ENCODE measurements around the gene TMEM179B. TPM values are rescaled to one million over a fixed set of nuclear protein-coding genes. Genes with fewer than 3 reads are reported as not detected.

TMEM179B gene
- total RNA-seq, 1 donor from 2014 or later = 20.5 TPM

DNA sequence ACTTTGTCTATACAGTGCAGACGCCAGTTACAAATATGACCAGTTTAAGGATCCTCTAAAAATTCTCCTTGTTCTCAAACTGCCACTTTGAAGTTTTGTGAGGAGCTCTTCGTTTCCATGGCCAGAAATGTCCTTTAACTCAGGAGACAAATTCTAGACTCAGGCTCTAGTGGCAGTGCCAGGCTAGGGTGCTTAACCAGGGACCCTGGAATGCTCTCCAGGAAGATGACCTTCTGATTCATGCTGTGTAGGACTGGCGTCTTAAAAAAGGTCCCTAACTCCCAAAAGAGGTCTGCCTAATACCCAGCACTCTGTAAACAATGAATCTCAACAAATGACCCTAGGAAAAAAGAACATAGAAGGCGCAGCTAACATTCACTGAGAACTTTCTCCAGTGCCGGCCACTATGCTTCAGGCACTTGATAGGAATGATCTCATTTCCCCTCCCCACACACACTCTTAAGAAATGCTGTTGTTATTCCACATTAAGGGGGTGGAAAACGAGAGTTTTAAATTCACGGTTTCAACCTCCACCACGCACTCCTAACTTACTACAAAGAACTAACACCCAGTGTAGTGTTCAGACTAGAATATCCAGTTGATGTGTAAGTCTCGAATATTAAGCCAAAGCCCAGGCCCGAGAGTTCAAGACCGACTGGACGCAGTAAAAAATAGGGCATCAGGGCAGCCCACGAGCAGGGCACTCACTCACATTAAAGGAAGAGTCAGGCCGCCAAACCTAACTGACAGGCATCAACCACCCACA is 17.3 kb downstream of the TMEM179B start:
- peaks cover 42% of the 10 kb centered on the region for H3K4me1 ChIP-seq
- intact Hi-C loops (cut with micrococcal nuclease) = no loop called here
- TF ChIP-seq, protein P1, sequence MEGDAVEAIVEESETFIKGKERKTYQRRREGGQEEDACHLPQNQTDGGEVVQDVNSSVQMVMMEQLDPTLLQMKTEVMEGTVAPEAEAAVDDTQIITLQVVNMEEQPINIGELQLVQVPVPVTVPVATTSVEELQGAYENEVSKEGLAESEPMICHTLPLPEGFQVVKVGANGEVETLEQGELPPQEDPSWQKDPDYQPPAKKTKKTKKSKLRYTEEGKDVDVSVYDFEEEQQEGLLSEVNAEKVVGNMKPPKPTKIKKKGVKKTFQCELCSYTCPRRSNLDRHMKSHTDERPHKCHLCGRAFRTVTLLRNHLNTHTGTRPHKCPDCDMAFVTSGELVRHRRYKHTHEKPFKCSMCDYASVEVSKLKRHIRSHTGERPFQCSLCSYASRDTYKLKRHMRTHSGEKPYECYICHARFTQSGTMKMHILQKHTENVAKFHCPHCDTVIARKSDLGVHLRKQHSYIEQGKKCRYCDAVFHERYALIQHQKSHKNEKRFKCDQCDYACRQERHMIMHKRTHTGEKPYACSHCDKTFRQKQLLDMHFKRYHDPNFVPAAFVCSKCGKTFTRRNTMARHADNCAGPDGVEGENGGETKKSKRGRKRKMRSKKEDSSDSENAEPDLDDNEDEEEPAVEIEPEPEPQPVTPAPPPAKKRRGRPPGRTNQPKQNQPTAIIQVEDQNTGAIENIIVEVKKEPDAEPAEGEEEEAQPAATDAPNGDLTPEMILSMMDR (IDR thresholded peaks at IDR 0.05; ENCODE audit: borderline replicate concordance) = no peak
- H3K27ac ChIP-seq (replicated peaks) = peak overlapping the region; percentile 91
- H3K4me3 ChIP-seq = peak overlapping the region; percentile 83
- H3K27me3 ChIP-seq (ENCODE audit: low read depth) = no peaks in the 10 kb centered on the region
- DNase-seq = no peak
- H3K9me3 ChIP-seq (replicated peaks) = no peaks in the 10 kb centered on the region
- peaks cover 48% of the 10 kb centered on the region for H3K36me3 ChIP-seq

DNA sequence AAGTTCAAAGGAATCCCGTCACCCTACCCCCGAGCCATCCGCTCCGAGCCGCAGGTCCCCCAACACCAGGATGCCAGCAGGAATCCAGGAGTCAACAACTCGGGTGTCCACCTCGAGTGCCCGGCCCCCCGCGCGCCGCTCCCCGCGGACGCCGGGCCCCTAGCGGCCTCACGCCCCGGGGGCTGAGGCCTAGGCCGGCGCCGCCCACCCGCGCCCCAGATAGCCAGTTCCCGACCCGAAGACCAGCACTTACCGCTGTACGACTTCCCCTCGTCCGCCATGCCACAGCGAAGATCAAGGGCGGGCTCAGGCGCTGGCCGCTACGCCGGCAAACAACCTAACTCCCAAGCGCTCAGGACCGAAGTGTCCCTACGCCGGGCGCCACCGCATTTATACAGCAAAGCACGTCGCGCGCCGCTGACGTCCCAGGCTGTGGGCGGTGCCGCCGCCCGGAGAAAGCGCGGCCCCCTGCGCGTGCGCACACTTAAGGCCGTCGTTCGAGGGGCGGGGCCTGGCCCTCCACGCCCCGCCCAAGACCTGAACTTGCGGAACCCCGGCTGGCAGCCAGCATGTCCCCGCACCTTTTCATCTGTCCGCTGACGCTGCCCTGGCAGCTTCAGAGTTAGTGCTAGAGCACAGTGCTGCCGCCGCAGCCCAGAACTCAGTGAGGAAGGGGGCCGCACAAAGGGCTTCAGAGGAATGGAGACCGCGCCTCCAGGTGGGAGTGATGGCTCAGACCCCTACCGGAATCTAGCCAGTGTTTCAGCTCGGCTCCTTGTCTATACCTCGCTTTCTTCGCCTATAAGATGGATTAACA is 18.1 kb downstream of the TMEM179B start, which contains the start of gene NXF1:
Gene NXF1, minus strand, starts transcription at position 365 of the 817 bp plus-strand sequence. Its CDS starts 84 bp downstream, at position 281.
- TF ChIP-seq, protein P1 (IDR thresholded peaks at IDR 0.05; ENCODE audit: borderline replicate concordance) = peak; percentile 31
- no peaks in the 10 kb centered on the region for H3K27me3 ChIP-seq (ENCODE audit: low read depth)
- H3K9me3 ChIP-seq (replicated peaks) = no peaks in the 10 kb centered on the region
- peak within 1 kb of the TSS; percentile 83 for H3K4me3 ChIP-seq
- peaks cover 40% of the 10 kb centered on the region for H3K36me3 ChIP-seq
- DNase-seq = peak; percentile 95
- H3K27ac ChIP-seq (replicated peaks) = peak within 1 kb of the TSS; percentile 91
- peaks cover 42% of the 10 kb centered on the region for H3K4me1 ChIP-seq
- intact Hi-C loops (cut with micrococcal nuclease) = no loop called here

DNA sequence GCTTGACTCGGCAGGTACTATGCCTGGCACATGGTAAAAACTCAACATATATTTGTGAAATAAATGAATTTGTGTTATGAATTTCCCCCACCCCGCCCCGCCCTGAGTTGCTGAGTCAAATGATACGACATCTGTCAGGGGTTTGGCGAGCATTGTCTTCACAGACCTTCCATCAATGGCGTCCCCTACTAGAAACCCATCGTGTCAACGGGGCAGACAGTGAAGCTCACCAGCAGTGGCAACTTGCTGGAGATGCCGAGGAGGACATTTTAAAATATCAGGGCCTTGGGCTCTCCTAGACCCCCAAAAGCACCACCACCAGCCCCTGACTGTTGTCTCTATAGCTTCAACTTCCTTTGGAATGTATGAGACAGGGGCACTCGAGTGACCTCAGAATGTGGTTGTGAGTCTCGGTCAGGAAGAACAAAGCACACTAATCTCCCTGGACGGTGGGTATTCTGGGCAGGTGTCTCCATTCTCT is 18.8 kb downstream of the TMEM179B start:
- no peaks in the 10 kb centered on the region for H3K27me3 ChIP-seq (ENCODE audit: low read depth)
- peak overlapping the region; percentile 91 for H3K27ac ChIP-seq (replicated peaks)
- TF ChIP-seq, protein P1 (IDR thresholded peaks at IDR 0.05; ENCODE audit: borderline replicate concordance) = no peak
- DNase-seq = no peak
- H3K9me3 ChIP-seq (replicated peaks) = no peaks in the 10 kb centered on the region
- peak overlapping the region; percentile 83 for H3K4me3 ChIP-seq
- peaks cover 42% of the 10 kb centered on the region for H3K4me1 ChIP-seq
- peaks cover 33% of the 10 kb centered on the region for H3K36me3 ChIP-seq
- intact Hi-C loops (cut with micrococcal nuclease) = no loop called here

DNA sequence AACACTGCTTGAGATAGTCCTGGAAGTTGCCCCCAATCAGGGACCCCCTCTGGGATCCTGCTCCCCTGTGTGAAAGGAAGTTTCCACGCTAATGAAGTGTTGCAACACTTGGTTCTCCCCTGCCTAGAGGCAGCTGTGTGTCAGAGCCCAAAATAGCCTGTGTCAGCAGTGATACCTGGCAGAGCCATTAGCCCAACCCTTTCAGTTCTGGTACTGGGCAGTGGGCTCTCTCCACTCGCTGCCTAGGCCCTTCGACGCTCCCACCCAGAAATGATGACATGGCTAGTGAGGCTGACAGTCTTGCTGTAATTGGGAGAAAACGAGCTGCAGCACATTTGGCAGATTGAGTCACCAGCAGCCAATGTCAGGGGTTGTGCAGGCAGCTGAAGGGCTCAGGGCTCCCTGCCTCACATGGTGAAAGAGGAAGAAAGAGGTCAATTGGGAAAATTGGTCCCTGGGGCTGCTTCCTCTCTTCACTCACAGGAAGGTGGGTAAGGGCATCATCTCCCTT is 19.5 kb downstream of the TMEM179B start:
- Histone ChIP-seq H3K4me1 (peaks cover 42% of the 10 kb centered on the region), H3K27ac (replicated peaks) (peak overlapping the region; percentile 91), H3K9me3 (replicated peaks) (no peaks in the 10 kb centered on the region), H3K36me3 (peaks cover 27% of the 10 kb centered on the region), H3K27me3 (ENCODE audit: low read depth) (no peaks in the 10 kb centered on the region), H3K4me3 (peak overlapping the region; percentile 83)
- no peak for DNase-seq
- TF ChIP-seq, protein P1 (IDR thresholded peaks at IDR 0.05; ENCODE audit: borderline replicate concordance) = no peak
- intact Hi-C loops (cut with micrococcal nuclease) = no loop called here

DNA sequence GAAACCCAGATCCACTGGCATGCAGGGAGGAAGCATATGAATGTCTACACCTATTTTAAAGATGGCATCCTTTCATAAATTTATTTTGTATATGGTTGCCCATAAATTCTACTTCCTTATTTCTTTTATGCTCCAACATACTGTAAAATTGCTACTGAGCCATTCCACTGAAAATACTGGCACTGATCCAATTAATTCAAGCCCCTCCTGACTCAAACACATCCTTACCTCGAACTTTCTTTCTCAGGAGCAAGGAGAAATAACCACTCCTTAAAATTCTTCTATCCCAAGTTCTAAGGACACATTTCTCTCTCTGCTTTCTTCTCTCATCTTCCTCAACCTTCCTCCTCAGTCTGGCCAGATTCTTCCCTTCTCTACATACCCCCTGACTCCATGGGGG is 23.5 kb downstream of the TMEM179B start:
- intact Hi-C loops (cut with micrococcal nuclease) = no loop called here
- no peak for DNase-seq
- H3K9me3 ChIP-seq (replicated peaks) = no peaks in the 10 kb centered on the region

More for the DNA sequence above, 23.5 kb downstream of the TMEM179B start:
- peaks cover 15% of the 10 kb centered on the region for H3K4me1 ChIP-seq
- TF ChIP-seq, protein P1 (IDR thresholded peaks at IDR 0.05; ENCODE audit: borderline replicate concordance) = no peak
- no peak overlapping the region for H3K27ac ChIP-seq (replicated peaks)
- H3K27me3 ChIP-seq (ENCODE audit: low read depth) = no peaks in the 10 kb centered on the region
- no peak overlapping the region for H3K4me3 ChIP-seq
- H3K36me3 ChIP-seq = peaks cover 27% of the 10 kb centered on the region

All from left ventricle myocardium inferior (tissue), 1 donor.